ENCODE measurements around the gene PRKD2.

DNA sequence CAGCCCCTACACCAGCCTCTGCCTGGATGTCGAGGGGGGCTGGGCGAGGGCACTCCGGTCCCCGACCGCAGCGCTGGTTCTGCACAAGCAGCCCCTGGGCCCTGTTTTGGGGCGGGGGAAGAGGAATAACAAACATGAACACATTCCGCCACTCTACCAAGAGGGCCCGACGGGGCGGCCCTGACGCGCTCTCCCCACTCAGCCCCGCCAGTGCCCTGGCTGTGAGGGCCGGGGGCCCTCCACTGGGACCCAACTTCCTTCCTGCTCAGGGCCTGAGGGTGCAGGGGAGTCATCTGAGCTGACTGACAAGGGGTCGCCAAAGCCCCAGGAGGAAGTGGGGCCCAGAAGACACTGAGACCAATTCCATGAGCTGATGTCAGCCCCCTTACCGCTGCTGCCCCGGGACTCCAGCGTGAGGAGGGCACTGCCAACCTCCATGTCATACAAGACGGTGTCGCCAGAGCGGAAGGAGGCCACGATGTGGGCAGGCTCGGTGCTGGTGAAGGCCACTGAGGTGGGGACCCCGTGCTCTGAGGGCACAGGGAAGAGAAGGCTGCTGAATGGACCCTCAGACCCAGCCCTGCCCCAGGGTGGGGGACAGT is 5.6 kb upstream of the PRKD2 start:
- TF ChIP-seq, protein P1, sequence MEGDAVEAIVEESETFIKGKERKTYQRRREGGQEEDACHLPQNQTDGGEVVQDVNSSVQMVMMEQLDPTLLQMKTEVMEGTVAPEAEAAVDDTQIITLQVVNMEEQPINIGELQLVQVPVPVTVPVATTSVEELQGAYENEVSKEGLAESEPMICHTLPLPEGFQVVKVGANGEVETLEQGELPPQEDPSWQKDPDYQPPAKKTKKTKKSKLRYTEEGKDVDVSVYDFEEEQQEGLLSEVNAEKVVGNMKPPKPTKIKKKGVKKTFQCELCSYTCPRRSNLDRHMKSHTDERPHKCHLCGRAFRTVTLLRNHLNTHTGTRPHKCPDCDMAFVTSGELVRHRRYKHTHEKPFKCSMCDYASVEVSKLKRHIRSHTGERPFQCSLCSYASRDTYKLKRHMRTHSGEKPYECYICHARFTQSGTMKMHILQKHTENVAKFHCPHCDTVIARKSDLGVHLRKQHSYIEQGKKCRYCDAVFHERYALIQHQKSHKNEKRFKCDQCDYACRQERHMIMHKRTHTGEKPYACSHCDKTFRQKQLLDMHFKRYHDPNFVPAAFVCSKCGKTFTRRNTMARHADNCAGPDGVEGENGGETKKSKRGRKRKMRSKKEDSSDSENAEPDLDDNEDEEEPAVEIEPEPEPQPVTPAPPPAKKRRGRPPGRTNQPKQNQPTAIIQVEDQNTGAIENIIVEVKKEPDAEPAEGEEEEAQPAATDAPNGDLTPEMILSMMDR (IDR thresholded peaks at IDR 0.05) = no peak
- no peak for TF ChIP-seq POLR2A (IDR thresholded peaks at IDR 0.05)

Data from uterus (tissue), 2 donors.